ENCODE results near the gene REV3L. TPM values are rescaled to one million over a fixed set of nuclear protein-coding genes. Genes with fewer than 3 reads are reported as not detected.

REV3L gene
- total and polyA plus RNA-seq, 2 of the 8 experiments (the other 6 are each of a cell fraction or from before 2014, with no cell fraction given), result 2.1 to 6.6 TPM

DNA sequence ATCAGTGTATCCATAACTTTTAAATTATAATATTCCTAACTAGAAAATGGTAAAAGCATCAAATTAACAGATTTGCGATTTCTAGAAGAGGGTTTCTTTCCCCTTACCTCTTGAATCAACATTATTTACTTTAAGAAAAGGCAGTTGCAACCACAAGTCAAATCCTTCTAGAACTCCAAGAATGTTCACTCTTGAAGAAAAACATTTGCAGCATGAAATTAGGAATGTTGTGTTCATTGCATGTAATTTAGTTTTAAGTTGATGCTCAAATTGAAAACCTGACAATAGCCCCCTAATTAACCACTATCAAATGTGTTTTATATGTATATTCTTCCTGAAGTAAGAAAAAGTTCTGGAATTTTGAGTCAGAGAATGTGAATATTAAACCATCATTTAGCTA is 2.3 kb upstream of the REV3L start:
- Histone ChIP-seq H3K4me3 (ENCODE audit: extremely low read depth in 1 of 4, insufficient read depth in 2 of 4, low read depth in 3 of 4, low read length in 4 of 4) (no peak overlapping the region), H3K4me1 (replicated peaks in 1 of 4; ENCODE audit: control insufficient read depth in 3 of 4, insufficient read depth in 4 of 4, low read length in 3 of 4) (peaks cover 0 to 4% (median 2%) of the 10 kb centered on the region in 4 experiments; a peak in 3 of 7 replicates), H4K5ac (ENCODE audit: insufficient read length, low read depth, low read length) (no peak overlapping the region), H2AFZ (ENCODE audit: low read length) (no peak overlapping the region), H2BK12ac (ENCODE audit: low read depth, low read length) (no peak overlapping the region), H3K9ac (replicated peaks in 1 of 4; ENCODE audit: extremely low read depth in 1 of 4, low read depth in 3 of 4, low read length in 3 of 4) (no peak overlapping the region), H3K9me3 (ENCODE audit: insufficient read depth in 2 of 2, low read depth in 1 of 2, low read length in 1 of 2) (no peaks in the 10 kb centered on the region; a peak in 1 of 4 replicates), H3K27me3 (replicated peaks in 1 of 4; ENCODE audit: control insufficient read depth in 3 of 4, extremely low read depth in 1 of 4, insufficient read depth in 3 of 4, low read length in 3 of 4) (peaks cover 6 to 17% (median 13%) of the 10 kb centered on the region in 4 experiments; a peak in 6 of 7 replicates), H2BK20ac (ENCODE audit: low read length) (no peak overlapping the region), H4K91ac (replicated peaks; ENCODE audit: insufficient read length, low read length) (no peak overlapping the region), H3K23ac (ENCODE audit: insufficient read length) (no peak overlapping the region), H3K4ac (replicated peaks; ENCODE audit: insufficient read length, low read depth, low read length) (no peak overlapping the region), H2BK120ac (replicated peaks; ENCODE audit: low read depth, low read length) (no peak overlapping the region), H3K79me1 (ENCODE audit: low read depth, low read length) (peaks cover 3% of the 10 kb centered on the region), H2BK15ac (ENCODE audit: low read length) (no peak overlapping the region), H3K79me2 (ENCODE audit: control insufficient read depth in 1 of 2, insufficient read depth in 2 of 2, low read length in 2 of 2) (peaks cover 5 to 56% of the 10 kb centered on the region in 2 experiments), H4K20me1 (replicated peaks in 1 of 2; ENCODE audit: control insufficient read depth in 1 of 2, insufficient read depth in 2 of 2, low read length in 2 of 2) (peaks cover 8 to 11% of the 10 kb centered on the region in 2 experiments), H2BK5ac (ENCODE audit: low read depth, low read length) (no peak overlapping the region), H3K14ac (ENCODE audit: insufficient read length) (no peak overlapping the region), H2AK5ac (ENCODE audit: low read depth, low read length) (no peak overlapping the region), H4K8ac (ENCODE audit: extremely low read depth, insufficient read depth, low read length) (no peak overlapping the region), H3K36me3 (ENCODE audit: control insufficient read depth in 2 of 4, insufficient read depth in 4 of 4, low read length in 3 of 4) (peaks cover 0 to 6% (median 4%) of the 10 kb centered on the region in 4 experiments; a peak in 5 of 8 replicates), H3K4me2 (ENCODE audit: insufficient read depth in 1 of 2, low read depth in 2 of 2, low read length in 2 of 2) (no peak overlapping the region; a peak in 1 of 4 replicates), H3K18ac (ENCODE audit: extremely low read depth, low read length) (no peak overlapping the region), H3K56ac (replicated peaks; ENCODE audit: insufficient read length, low read depth, low read length) (no peak overlapping the region), H3K23me2 (ENCODE audit: low read depth, low read length) (peaks cover 9% of the 10 kb centered on the region), H3K27ac (ENCODE audit: low read depth, low read length) (no peak overlapping the region)
- TF ChIP-seq CHD1 (IDR thresholded peaks at IDR 0.05; ENCODE audit: low read depth, low read length) (no peak), FOSL1 (IDR thresholded peaks at IDR 0.05; ENCODE audit: insufficient read depth, low read depth, low read length) (no peak), CHD2 (IDR thresholded peaks at IDR 0.05; ENCODE audit: low read length) (no peak), SIX5 (IDR thresholded peaks at IDR 0.05; ENCODE audit: low read depth, low read length) (no peak), ZNF274 (IDR thresholded peaks at IDR 0.05; ENCODE audit: borderline replicate concordance, extremely low read depth, low read length) (no peak), TCF12 (IDR thresholded peaks at IDR 0.05; ENCODE audit: low read depth, low read length) (no peak), HDAC2 (IDR thresholded peaks at IDR 0.05; ENCODE audit: borderline replicate concordance in 1 of 2, low read depth in 2 of 2, low read length in 2 of 2) (no peak), EGR1 (IDR thresholded peaks at IDR 0.05; ENCODE audit: borderline replicate concordance, low read depth, low read length) (no peak), GTF2F1 (IDR thresholded peaks at IDR 0.05; ENCODE audit: borderline replicate concordance, low read depth, low read length) (no peak)
- DNase-seq (ENCODE audit: low read depth in 1 of 2, low spot score in 2 of 2), result no peak
- POLR2A ChIA-PET (ENCODE audit: partially characterized antibody), result interaction anchor here (1.3 to 1.9 kb wide), 2 partner anchors 15 to 34 kb away, joined by 4 to 6 read pairs; no protein-coding TSS in a partner anchor
- WGBS, 2 experiments (ENCODE audit: extremely low coverage in 1 of 2, insufficient coverage in 1 of 2, insufficient read length in 1 of 2, insufficient replicate concordance in 2 of 2, low coverage in 1 of 2, low lambda C conversion rate in 2 of 2, missing lambda C conversion rate in 1 of 2), result 83% methylated on average over 1 of the region's 1 CpG; no CpG with 5 or more reads in 1 of the 2 experiments
- CTCF ChIA-PET (ENCODE audit: partially characterized antibody), result interaction anchor here (0.8 to 1.4 kb wide), 3 partner anchors 80 to 557 kb away, joined by 3 to 6 read pairs (median 3); no protein-coding TSS in a partner anchor
- FAIRE-seq, result no peak

All from H1 (cell line).